ENCODE results near the gene ACLY. TPM values are rescaled to one million over a fixed set of nuclear protein-coding genes. Genes with fewer than 3 reads are reported as not detected.

ACLY gene
- total and polyA plus RNA-seq, 2 of the 13 experiments (the other 11 are each of a cell fraction or from before 2014, with no cell fraction given) = 111 to 218 TPM

DNA sequence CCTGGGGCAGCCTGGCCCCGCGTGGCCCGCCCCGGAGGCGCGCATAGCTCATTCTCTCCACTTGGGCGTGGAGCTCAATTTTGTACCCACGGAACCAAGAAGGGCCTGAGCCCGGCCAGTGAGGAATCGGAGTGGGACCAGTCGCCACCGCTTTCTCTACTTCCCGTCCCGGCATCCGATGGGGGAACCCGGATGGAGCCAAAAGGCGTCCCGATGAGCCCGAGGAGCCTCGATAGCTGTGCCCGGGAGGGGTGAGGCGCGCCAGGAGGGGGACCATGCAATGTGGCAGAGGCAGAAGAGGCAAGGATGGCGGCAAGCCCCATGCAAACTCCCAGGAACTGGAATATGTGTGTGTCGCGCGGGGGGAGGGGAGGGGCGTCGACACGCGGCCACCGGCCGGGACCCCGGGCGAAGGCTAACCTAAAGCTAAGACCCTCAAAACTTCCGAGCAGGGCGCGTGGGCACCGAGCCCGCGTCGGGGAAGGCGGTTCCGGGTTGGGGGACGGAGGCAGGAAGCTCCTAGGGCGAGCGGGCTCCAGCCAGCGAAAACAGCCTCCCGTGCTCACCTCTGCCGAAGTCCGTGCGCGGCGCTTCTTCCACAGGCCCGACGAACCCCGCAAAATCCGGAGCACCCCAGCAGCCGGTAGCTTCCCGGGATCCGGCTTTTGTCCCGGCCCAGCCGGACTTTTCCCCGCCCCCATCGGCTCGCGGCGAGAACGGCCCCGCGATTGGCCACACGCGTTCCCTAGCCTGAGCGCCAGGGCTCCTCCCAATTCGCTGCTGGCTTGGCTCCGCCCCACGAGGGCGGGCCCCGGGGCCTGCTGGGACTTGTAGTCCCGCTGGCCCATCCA is at the start of gene ACLY (continued):
- TF ChIP-seq, protein P1, sequence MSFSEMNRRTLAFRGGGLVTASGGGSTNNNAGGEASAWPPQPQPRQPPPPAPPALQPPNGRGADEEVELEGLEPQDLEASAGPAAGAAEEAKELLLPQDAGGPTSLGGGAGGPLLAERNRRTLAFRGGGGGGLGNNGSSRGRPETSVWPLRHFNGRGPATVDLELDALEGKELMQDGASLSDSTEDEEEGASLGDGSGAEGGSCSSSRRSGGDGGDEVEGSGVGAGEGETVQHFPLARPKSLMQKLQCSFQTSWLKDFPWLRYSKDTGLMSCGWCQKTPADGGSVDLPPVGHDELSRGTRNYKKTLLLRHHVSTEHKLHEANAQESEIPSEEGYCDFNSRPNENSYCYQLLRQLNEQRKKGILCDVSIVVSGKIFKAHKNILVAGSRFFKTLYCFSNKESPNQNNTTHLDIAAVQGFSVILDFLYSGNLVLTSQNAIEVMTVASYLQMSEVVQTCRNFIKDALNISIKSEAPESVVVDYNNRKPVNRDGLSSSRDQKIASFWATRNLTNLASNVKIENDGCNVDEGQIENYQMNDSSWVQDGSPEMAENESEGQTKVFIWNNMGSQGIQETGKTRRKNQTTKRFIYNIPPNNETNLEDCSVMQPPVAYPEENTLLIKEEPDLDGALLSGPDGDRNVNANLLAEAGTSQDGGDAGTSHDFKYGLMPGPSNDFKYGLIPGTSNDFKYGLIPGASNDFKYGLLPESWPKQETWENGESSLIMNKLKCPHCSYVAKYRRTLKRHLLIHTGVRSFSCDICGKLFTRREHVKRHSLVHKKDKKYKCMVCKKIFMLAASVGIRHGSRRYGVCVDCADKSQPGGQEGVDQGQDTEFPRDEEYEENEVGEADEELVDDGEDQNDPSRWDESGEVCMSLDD (CRISPR knock-in tag; IDR thresholded peaks at IDR 0.05; ENCODE audit: borderline replicate concordance) = peak; percentile 92; the same call in 1 of the 2 replicates
- TF ChIP-seq ZNF230 (CRISPR knock-in tag; IDR thresholded peaks at IDR 0.05) (peak; percentile 19; the same call in 1 of the 2 replicates), EEA1 (CRISPR knock-in tag; IDR thresholded peaks at IDR 0.05; ENCODE audit: borderline replicate concordance) (peak; percentile 87; the same call in 1 of the 2 replicates), NFIC (IDR thresholded peaks at IDR 0.05; ENCODE audit: low read length) (0 out of 2 replicates have a peak, but pooled peaks have one; percentile 27), ZZZ3 (CRISPR knock-in tag; IDR thresholded peaks at IDR 0.05; ENCODE audit: borderline replicate concordance) (peak; percentile 77; the same call in 1 of the 2 replicates), SALL2 (CRISPR knock-in tag; IDR thresholded peaks at IDR 0.05) (peak; percentile 45; the same call in 1 of the 2 replicates), CBX5 (CRISPR knock-in tag; IDR thresholded peaks at IDR 0.05; ENCODE audit: borderline replicate concordance) (0 out of 2 replicates have a peak, but pooled peaks have one; percentile 16), MAZ (IDR thresholded peaks at IDR 0.05; ENCODE audit: borderline replicate concordance, low read depth, low read length) (no peak), MAZ (CRISPR knock-in tag; IDR thresholded peaks at IDR 0.05; ENCODE audit: low read depth) (0 out of 2 replicates have a peak, but pooled peaks have one; percentile 26), ZSCAN25 (CRISPR knock-in tag; IDR thresholded peaks at IDR 0.05) (peak; percentile 87), BORCS8-MEF2B (CRISPR knock-in tag; IDR thresholded peaks at IDR 0.05) (peak; percentile 66)
- TF ChIP-seq, protein P2, sequence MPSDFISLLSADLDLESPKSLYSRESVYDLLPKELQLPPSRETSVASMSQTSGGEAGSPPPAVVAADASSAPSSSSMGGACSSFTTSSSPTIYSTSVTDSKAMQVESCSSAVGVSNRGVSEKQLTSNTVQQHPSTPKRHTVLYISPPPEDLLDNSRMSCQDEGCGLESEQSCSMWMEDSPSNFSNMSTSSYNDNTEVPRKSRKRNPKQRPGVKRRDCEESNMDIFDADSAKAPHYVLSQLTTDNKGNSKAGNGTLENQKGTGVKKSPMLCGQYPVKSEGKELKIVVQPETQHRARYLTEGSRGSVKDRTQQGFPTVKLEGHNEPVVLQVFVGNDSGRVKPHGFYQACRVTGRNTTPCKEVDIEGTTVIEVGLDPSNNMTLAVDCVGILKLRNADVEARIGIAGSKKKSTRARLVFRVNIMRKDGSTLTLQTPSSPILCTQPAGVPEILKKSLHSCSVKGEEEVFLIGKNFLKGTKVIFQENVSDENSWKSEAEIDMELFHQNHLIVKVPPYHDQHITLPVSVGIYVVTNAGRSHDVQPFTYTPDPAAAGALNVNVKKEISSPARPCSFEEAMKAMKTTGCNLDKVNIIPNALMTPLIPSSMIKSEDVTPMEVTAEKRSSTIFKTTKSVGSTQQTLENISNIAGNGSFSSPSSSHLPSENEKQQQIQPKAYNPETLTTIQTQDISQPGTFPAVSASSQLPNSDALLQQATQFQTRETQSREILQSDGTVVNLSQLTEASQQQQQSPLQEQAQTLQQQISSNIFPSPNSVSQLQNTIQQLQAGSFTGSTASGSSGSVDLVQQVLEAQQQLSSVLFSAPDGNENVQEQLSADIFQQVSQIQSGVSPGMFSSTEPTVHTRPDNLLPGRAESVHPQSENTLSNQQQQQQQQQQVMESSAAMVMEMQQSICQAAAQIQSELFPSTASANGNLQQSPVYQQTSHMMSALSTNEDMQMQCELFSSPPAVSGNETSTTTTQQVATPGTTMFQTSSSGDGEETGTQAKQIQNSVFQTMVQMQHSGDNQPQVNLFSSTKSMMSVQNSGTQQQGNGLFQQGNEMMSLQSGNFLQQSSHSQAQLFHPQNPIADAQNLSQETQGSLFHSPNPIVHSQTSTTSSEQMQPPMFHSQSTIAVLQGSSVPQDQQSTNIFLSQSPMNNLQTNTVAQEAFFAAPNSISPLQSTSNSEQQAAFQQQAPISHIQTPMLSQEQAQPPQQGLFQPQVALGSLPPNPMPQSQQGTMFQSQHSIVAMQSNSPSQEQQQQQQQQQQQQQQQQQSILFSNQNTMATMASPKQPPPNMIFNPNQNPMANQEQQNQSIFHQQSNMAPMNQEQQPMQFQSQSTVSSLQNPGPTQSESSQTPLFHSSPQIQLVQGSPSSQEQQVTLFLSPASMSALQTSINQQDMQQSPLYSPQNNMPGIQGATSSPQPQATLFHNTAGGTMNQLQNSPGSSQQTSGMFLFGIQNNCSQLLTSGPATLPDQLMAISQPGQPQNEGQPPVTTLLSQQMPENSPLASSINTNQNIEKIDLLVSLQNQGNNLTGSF (CRISPR knock-in tag; IDR thresholded peaks at IDR 0.05) = peak; percentile 57; the same call in 1 of the 2 replicates
- TF ChIP-seq, protein P3, sequence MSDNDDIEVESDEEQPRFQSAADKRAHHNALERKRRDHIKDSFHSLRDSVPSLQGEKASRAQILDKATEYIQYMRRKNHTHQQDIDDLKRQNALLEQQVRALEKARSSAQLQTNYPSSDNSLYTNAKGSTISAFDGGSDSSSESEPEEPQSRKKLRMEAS (IDR thresholded peaks at IDR 0.05) = peak; percentile 75
- TF ChIP-seq, protein P4, sequence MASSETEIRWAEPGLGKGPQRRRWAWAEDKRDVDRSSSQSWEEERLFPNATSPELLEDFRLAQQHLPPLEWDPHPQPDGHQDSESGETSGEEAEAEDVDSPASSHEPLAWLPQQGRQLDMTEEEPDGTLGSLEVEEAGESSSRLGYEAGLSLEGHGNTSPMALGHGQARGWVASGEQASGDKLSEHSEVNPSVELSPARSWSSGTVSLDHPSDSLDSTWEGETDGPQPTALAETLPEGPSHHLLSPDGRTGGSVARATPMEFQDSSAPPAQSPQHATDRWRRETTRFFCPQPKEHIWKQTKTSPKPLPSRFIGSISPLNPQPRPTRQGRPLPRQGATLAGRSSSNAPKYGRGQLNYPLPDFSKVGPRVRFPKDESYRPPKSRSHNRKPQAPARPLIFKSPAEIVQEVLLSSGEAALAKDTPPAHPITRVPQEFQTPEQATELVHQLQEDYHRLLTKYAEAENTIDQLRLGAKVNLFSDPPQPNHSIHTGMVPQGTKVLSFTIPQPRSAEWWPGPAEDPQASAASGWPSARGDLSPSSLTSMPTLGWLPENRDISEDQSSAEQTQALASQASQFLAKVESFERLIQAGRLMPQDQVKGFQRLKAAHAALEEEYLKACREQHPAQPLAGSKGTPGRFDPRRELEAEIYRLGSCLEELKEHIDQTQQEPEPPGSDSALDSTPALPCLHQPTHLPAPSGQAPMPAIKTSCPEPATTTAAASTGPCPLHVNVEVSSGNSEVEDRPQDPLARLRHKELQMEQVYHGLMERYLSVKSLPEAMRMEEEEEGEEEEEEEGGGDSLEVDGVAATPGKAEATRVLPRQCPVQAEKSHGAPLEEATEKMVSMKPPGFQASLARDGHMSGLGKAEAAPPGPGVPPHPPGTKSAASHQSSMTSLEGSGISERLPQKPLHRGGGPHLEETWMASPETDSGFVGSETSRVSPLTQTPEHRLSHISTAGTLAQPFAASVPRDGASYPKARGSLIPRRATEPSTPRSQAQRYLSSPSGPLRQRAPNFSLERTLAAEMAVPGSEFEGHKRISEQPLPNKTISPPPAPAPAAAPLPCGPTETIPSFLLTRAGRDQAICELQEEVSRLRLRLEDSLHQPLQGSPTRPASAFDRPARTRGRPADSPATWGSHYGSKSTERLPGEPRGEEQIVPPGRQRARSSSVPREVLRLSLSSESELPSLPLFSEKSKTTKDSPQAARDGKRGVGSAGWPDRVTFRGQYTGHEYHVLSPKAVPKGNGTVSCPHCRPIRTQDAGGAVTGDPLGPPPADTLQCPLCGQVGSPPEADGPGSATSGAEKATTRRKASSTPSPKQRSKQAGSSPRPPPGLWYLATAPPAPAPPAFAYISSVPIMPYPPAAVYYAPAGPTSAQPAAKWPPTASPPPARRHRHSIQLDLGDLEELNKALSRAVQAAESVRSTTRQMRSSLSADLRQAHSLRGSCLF (CRISPR knock-in tag; IDR thresholded peaks at IDR 0.05; ENCODE audit: borderline replicate concordance) = peak; percentile 3; the same call in 1 of the 2 replicates

All from HepG2 (cell line).